NCI-H1105 (cell line): ENCODE measurements around the gene DDAH1.
A peak's percentile ranks its signal among the peaks of the same experiment; 100 is the strongest.

Experiments
- DNase-seq: peaks from one replicate; lab custom pipeline; 2025; lab: John Stamatoyannopoulos, UW

Gene DDAH1

GRCh38 chr1:85328713-85329397, 136.1 kb downstream of the DDAH1 start:
- DNase-seq, result no peak

GRCh38 chr1:85327759-85328158, 137.2 kb downstream of the DDAH1 start:
- DNase-seq, result no peak

GRCh38 chr1:85326851-85327250, 138.1 kb downstream of the DDAH1 start:
- no peak for DNase-seq

GRCh38 chr1:85326336-85326735, 138.6 kb downstream of the DDAH1 start:
- no peak for DNase-seq

- no peak for DNase-seq
Measured at GRCh38 chr1:85325920-85326319, 139.0 kb downstream of the DDAH1 start.

GRCh38 chr1:85323770-85324169, 141.2 kb downstream of the DDAH1 start:
- DNase-seq, result no peak

- no peak for DNase-seq
Measured at GRCh38 chr1:85322655-85323054, 142.3 kb downstream of the DDAH1 start.

- no peak for DNase-seq
Measured at GRCh38 chr1:85321237-85321964, 143.6 kb downstream of the DDAH1 start.

GRCh38 chr1:85320371-85321131, 144.4 kb downstream of the DDAH1 start:
- no peak for DNase-seq

GRCh38 chr1:85319931-85320330, 145.0 kb downstream of the DDAH1 start:
- no peak for DNase-seq

- DNase-seq, result no peak
Measured at GRCh38 chr1:85319491-85319890, 145.5 kb downstream of the DDAH1 start.

GRCh38 chr1:85318217-85318616, 146.7 kb downstream of the DDAH1 start:
- no peak for DNase-seq

- no peak for DNase-seq
Measured at GRCh38 chr1:85317560-85317959, 147.4 kb downstream of the DDAH1 start.

- DNase-seq, result peak; percentile 87
Measured at GRCh38 chr1:85316321-85316720, 148.6 kb downstream of the DDAH1 start.

- peak; percentile 76 for DNase-seq
Measured at GRCh38 chr1:85315789-85316188, 149.2 kb downstream of the DDAH1 start.

GRCh38 chr1:85314726-85315125, 150.2 kb downstream of the DDAH1 start:
- DNase-seq, result no peak

- DNase-seq, result no peak
Measured at GRCh38 chr1:85313888-85314696, 150.9 kb downstream of the DDAH1 start.

- DNase-seq, result no peak
Measured at GRCh38 chr1:85311818-85312217, 153.1 kb downstream of the DDAH1 start.

- DNase-seq, result peak; percentile 57
Measured at GRCh38 chr1:85308833-85309350, 156.1 kb downstream of the DDAH1 start.

- peak; percentile 82 for DNase-seq
Measured at GRCh38 chr1:85307987-85308832, 156.7 kb downstream of the DDAH1 start.

- DNase-seq, result no peak
Measured at GRCh38 chr1:85306236-85306635, 158.7 kb downstream of the DDAH1 start.
